OCI-LY7 (cell line): Measurements from ENCODE around the gene CDC6. TPM values are rescaled to one million over a fixed set of nuclear protein-coding genes. Genes with fewer than 3 reads are reported as not detected.

Experiments used
- BruUV-seq: library from RNA; stranded (reverse); fragments of 400-500 nt; replicated peaks from 2 replicates; lab custom pipeline; 2021; lab: Mats Ljungman, UMichigan
- CTCF ChIA-PET: fragments of 300-600 bp; sonication (Branson Sonifier 250); formaldehyde crosslinking; loops from one replicate; lab custom pipeline; 2022; ENCODE audit warnings: antibody characterized with exemption; ENCODE audit not compliant: unreplicated experiment; lab: Charles Lee
- POLR2A ChIA-PET: fragments of 300-600 bp; sonication (Branson Sonifier 250); formaldehyde crosslinking; loops from one replicate; lab custom pipeline; 2022; ENCODE audit warnings: antibody characterized with exemption; lab: Charles Lee
- DNase-seq: peaks from one replicate; pipeline ENCODE4 v3.0.0-alpha.2; 2015; ENCODE audit warnings: low spot score
- H2AFZ ChIP-seq: fragments of 200-600 bp; sonication (generic), shearing (Covaris generic); 2 replicates; pipeline ENCODE4 v1.6.1; 2014; ENCODE audit warnings: mild to moderate bottlenecking, antibody characterized with exemption, low read length, moderate library complexity
- H3K27ac ChIP-seq: fragments of 200-600 bp; sonication (generic); 2 replicates; pipeline ENCODE4 v1.5.1; 2014; ENCODE audit warnings: mixed run types, low read depth, mild to moderate bottlenecking, moderate library complexity, low read length, inconsistent platforms; ENCODE audit not compliant: poor library complexity, severe bottlenecking
- H3K36me3 ChIP-seq: fragments of 200-600 bp; sonication (generic); 2 replicates; pipeline ENCODE4 v1.6.1; 2014; ENCODE audit warnings: mild to moderate bottlenecking, antibody characterized with exemption, low read length, moderate library complexity, mixed read lengths; ENCODE audit not compliant: insufficient read depth
- H3K4me1 ChIP-seq: fragments of 200-600 bp; sonication (generic); 2 replicates; pipeline ENCODE4 v1.5.1; 2014; ENCODE audit warnings: mild to moderate bottlenecking, low read length; ENCODE audit not compliant: insufficient read depth, poor library complexity, severe bottlenecking
- H3K4me2 ChIP-seq: fragments of 200-600 bp; sonication (generic); 2 replicates; pipeline ENCODE4 v1.6.1; 2014; ENCODE audit warnings: mild to moderate bottlenecking, low read length
- H3K4me3 ChIP-seq: fragments of 200-600 bp; sonication (generic); 2 replicates; pipeline ENCODE4 v1.5.1; 2014; ENCODE audit warnings: mild to moderate bottlenecking, low read depth, low read length; ENCODE audit not compliant: poor library complexity, severe bottlenecking
- H3K79me2 ChIP-seq: fragments of 200-600 bp; sonication (generic); 2 replicates; pipeline ENCODE4 v1.6.1; 2016; ENCODE audit warnings: low read depth, mild to moderate bottlenecking, low read length, moderate library complexity, mixed read lengths; ENCODE audit not compliant: insufficient read depth
- H3K9me2 ChIP-seq: fragments of 200-600 bp; sonication (generic); 2 replicates; pipeline ENCODE4 v1.6.1; 2016; ENCODE audit warnings: mild to moderate bottlenecking, low read length, mixed read lengths; ENCODE audit not compliant: insufficient read depth
- H3K9me3 ChIP-seq: fragments of 200-600 bp; sonication (generic); 2 replicates; pipeline ENCODE4 v1.6.1; 2014; ENCODE audit warnings: mild to moderate bottlenecking, mixed run types, low read length, mixed read lengths
- H4K20me1 ChIP-seq: fragments of 200-600 bp; sonication (generic); 2 replicates; pipeline ENCODE4 v1.6.1; 2014; ENCODE audit warnings: mild to moderate bottlenecking, antibody characterized with exemption, low read length, moderate library complexity, mixed read lengths; ENCODE audit not compliant: insufficient read depth
- EZH2phosphoT487 ChIP-seq: fragments of 200-600 bp; sonication (generic); IDR thresholded peaks from 2 replicates; pipeline ENCODE4 v1.6.1; 2018; ENCODE audit warnings: low read depth, borderline replicate concordance, mild to moderate bottlenecking, mixed run types, antibody characterized with exemption, low read length, moderate library complexity, mixed read lengths
- intact Hi-C: fragments of 100-400 bp; cut with micrococcal nuclease; formaldehyde crosslinking; loops from one replicate; pipeline ENCODE4 v1.10.0; 2022; ENCODE audit not compliant: unreplicated experiment
- total RNA-seq, 2 experiments: library from RNA; depleted of rRNA in 1 of 2; stranded (reverse); fragments of >200 nt in 1 of 2; shearing (Covaris generic) in 1 of 2; gene quantifications; 2 replicates each; pipeline ENCODE4 v1.2.3, GENCODE V29; 2014 to 2022
- TF ChIP-seq, protein P1 (sequence below): fragments of 200-600 bp; sonication (generic); conservative IDR thresholded peaks from 2 replicates; pipeline ENCODE4 v1.5.1; 2014; ENCODE audit warnings: mild to moderate bottlenecking, antibody characterized with exemption, low read length, moderate library complexity, mixed read lengths

CDC6 gene
- total RNA-seq, 2 experiments from 2014 or later, result 75.2 to 132 TPM

- intact Hi-C loops, result no loop called here
Measured at GRCh38 chr17:40266882-40267281, 20.8 kb upstream of the CDC6 start.

DNA sequence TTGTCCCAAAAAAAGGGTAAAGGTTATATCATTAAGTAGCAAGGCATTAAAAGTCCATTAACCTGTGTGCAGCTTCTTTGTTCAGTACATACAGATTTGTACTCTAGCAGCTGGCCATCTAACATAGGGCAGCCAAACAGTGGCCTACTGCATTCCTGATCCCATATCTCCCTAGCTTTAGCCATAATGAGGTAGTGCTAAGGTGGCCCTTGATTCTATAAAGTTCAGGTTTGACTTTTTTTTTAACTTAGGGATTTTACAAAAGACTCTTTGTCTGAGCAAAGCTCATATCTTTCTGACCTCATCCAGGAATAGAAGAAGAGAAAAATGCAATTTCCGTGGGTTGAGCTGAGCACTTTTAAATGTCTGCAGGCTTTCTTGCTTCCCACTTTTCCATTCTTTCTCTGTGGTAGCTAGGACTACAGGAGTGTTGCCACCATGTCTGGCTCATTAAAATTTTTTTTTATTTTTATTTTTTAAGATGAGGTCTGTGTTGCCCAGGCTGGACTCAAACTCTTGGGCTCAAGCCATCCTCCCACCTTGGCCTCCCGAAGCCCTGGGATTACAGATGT, 19.5 kb upstream of the CDC6 start:
- Histone ChIP-seq H2AFZ (no peak overlapping the region), H3K27ac (no peak overlapping the region), H3K4me1 (no peaks in the 10 kb centered on the region), H3K4me3 (no peak overlapping the region), H3K79me2 (no peaks in the 10 kb centered on the region), H4K20me1 (no peaks in the 10 kb centered on the region), H3K36me3 (peaks cover 31% of the 10 kb centered on the region), H3K9me2 (no peaks in the 10 kb centered on the region), H3K4me2 (no peak overlapping the region), H3K9me3 (no peaks in the 10 kb centered on the region)
- no TSS peak for BruUV-seq
- TF ChIP-seq, protein P1, sequence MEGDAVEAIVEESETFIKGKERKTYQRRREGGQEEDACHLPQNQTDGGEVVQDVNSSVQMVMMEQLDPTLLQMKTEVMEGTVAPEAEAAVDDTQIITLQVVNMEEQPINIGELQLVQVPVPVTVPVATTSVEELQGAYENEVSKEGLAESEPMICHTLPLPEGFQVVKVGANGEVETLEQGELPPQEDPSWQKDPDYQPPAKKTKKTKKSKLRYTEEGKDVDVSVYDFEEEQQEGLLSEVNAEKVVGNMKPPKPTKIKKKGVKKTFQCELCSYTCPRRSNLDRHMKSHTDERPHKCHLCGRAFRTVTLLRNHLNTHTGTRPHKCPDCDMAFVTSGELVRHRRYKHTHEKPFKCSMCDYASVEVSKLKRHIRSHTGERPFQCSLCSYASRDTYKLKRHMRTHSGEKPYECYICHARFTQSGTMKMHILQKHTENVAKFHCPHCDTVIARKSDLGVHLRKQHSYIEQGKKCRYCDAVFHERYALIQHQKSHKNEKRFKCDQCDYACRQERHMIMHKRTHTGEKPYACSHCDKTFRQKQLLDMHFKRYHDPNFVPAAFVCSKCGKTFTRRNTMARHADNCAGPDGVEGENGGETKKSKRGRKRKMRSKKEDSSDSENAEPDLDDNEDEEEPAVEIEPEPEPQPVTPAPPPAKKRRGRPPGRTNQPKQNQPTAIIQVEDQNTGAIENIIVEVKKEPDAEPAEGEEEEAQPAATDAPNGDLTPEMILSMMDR, result no peak
- TF ChIP-seq EZH2phosphoT487, result no peak
- ChIA-PET POLR2A (interaction anchor here (1.0 to 1.4 kb wide), 2 partner anchors 15 to 21 kb away, joined by 3 to 4 read pairs; no protein-coding TSS in a partner anchor), CTCF (no interaction called here)
- intact Hi-C loops, result no loop called here
- no peak for DNase-seq

More at GRCh38 chr17:40266882-40267281, 20.8 kb upstream of the CDC6 start:
- TF ChIP-seq, protein P1, result no peak
- no peak for TF ChIP-seq EZH2phosphoT487
- H3K36me3 ChIP-seq, result peaks cover 41% of the 10 kb centered on the region
- no peaks in the 10 kb centered on the region for H3K9me2 ChIP-seq
- ChIA-PET CTCF (no interaction called here), POLR2A (interaction anchor here (0.7 to 0.8 kb wide), 2 partner anchors 22 to 28 kb away, joined by 3 to 4 read pairs; no protein-coding TSS in a partner anchor)
- no peak for DNase-seq
- no peaks in the 10 kb centered on the region for H3K79me2 ChIP-seq
- H3K4me3 ChIP-seq, result no peak overlapping the region
- BruUV-seq, result no TSS peak
- H3K9me3 ChIP-seq, result no peaks in the 10 kb centered on the region
- H3K27ac ChIP-seq, result no peak overlapping the region
- no peak overlapping the region for H3K4me2 ChIP-seq
- no peaks in the 10 kb centered on the region for H3K4me1 ChIP-seq
- H4K20me1 ChIP-seq, result no peaks in the 10 kb centered on the region
- H2AFZ ChIP-seq, result no peak overlapping the region

DNA sequence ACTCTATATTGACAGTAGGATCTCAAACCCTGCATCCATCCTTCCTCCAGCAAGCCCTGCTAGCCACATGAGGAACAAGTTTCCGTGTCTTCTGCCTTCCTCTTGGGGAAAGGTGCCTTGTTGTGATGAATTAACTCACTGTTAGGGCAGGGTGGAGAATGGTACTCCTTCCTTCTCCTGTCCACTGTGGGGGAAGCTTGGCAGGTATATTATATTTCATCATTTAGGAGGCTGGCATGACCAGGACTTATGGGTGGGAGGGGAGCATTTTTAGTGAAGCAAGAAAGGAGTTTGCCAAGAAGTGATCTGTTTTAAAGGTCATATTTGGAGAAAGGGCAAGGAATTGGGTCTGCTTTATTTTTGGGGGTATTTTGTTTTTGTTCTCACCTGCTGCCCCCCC, 9.3 kb upstream of the CDC6 start:
- no peak overlapping the region for H3K4me3 ChIP-seq
- CTCF ChIA-PET, result no interaction called here
- peaks cover 2% of the 10 kb centered on the region for H3K4me1 ChIP-seq
- H3K79me2 ChIP-seq, result no peaks in the 10 kb centered on the region
- H2AFZ ChIP-seq, result no peak overlapping the region
- TF ChIP-seq, protein P1, result no peak
- TF ChIP-seq EZH2phosphoT487, result no peak
- H3K27ac ChIP-seq, result no peak overlapping the region
- H3K9me3 ChIP-seq, result no peaks in the 10 kb centered on the region
- H4K20me1 ChIP-seq, result no peaks in the 10 kb centered on the region
- H3K9me2 ChIP-seq, result no peaks in the 10 kb centered on the region
- BruUV-seq, result no TSS peak
- POLR2A ChIA-PET, result no interaction called here
- no peak overlapping the region for H3K4me2 ChIP-seq
- H3K36me3 ChIP-seq, result peaks cover 58% of the 10 kb centered on the region
- DNase-seq, result no peak
- intact Hi-C loops, result no loop called here
